Vagina (tissue), 2 donors: ENCODE data around the gene EPB41L2. TPM values are rescaled to one million over a fixed set of nuclear protein-coding genes. Genes with fewer than 3 reads are reported as not detected.

ENCODE experiments used
- DNase-seq, 2 donors: peaks; one replicate each; pipeline ENCODE4 v3.0.0-alpha.2; 2017; ENCODE audit errors: extremely low spot score in 2 of 2
- H3K27ac ChIP-seq: fragments of 200-600 bp; sonication (generic); one replicate; pipeline ENCODE4 v1.5.1; 2019
- H3K27me3 ChIP-seq: fragments of 200-600 bp; sonication (generic); one replicate; pipeline ENCODE4 v1.5.1; 2019
- H3K36me3 ChIP-seq, 2 donors: fragments of 200-600 bp; sonication (generic); one replicate each; pipeline ENCODE4 v1.5.1; 2017 to 2019
- H3K4me1 ChIP-seq: fragments of 200-600 bp; sonication (generic); one replicate; pipeline ENCODE4 v1.5.1; 2019
- H3K4me3 ChIP-seq, 2 donors: fragments of 200-600 bp; sonication (generic); 1 replicate in 1 of 2; 2 replicates in 1 of 2; pipeline ENCODE4 v1.5.1; 2016 to 2019
- H3K9me3 ChIP-seq: fragments of 200-600 bp; sonication (generic); one replicate; pipeline ENCODE4 v1.5.1; 2019
- CTCF ChIP-seq, 3 experiments: fragments of 450-650 bp in 2 of 3; fragments of 200-600 bp in 1 of 3; sonication (generic) in 1 of 3; IDR thresholded peaks; one replicate each; pipeline ENCODE4 v1.5.1; 2017 to 2019; ENCODE audit warnings: antibody characterized with exemption in 3 of 3, mild to moderate bottlenecking in 2 of 3, moderate library complexity in 2 of 3
- POLR2A ChIP-seq, 2 donors: fragments of 450-650 bp; IDR thresholded peaks; one replicate each; pipeline ENCODE4 v1.6.1; 2017; ENCODE audit warnings: antibody characterized with exemption in 2 of 2, mild to moderate bottlenecking in 2 of 2, moderate library complexity in 2 of 2
- POLR2AphosphoS5 ChIP-seq, 2 donors: sonication (generic); formaldehyde crosslinking; IDR thresholded peaks; one replicate each; pipeline ENCODE4 v1.9.0; 2017; ENCODE audit warnings: antibody characterized with exemption in 2 of 2, mild to moderate bottlenecking in 2 of 2, low read depth in 1 of 2; ENCODE audit not compliant: insufficient read depth in 1 of 2
- intact Hi-C: fragments of 100-400 bp; cut with DNase I; formaldehyde crosslinking; loops from one replicate; pipeline ENCODE4 v1.15.1; 2023
- total RNA-seq: library from RNA; depleted of rRNA; stranded (reverse); fragments of >200 nt; gene quantifications from one replicate; pipeline ENCODE4 v1.2.3, GENCODE V29; 2016

EPB41L2 gene
- total RNA-seq, 1 donor from 2014 or later, result 96.7 TPM

GRCh38 chr6:131063764-131064272 is 773 bp upstream of the EPB41L2 start:
- Histone ChIP-seq H3K9me3 (no peaks in the 10 kb centered on the region), H3K4me3 (peak overlapping the region; percentile 77 to 99), H3K36me3 (no peaks in the 10 kb centered on the region), H3K4me1 (peaks cover 14% of the 10 kb centered on the region), H3K27ac (peak overlapping the region; percentile 91), H3K27me3 (no peaks in the 10 kb centered on the region)
- no peak for TF ChIP-seq CTCF (IDR thresholded peaks at IDR 0.05)
- no peak for TF ChIP-seq POLR2AphosphoS5 (IDR thresholded peaks at IDR 0.05; ENCODE audit: insufficient read depth in 1 of 2, low read depth in 1 of 2)
- no peak for TF ChIP-seq POLR2A (IDR thresholded peaks at IDR 0.05)
- intact Hi-C loops, result loop anchor here (5.0 kb wide), 1 partner anchor 177 kb away; no protein-coding TSS in a partner anchor
- DNase-seq, result no peak

GRCh38 chr6:131062241-131063027 is 611 bp downstream of the EPB41L2 start:
- no peaks in the 10 kb centered on the region for H3K27me3 ChIP-seq
- H3K27ac ChIP-seq, result peak overlapping the region; percentile 91
- H3K36me3 ChIP-seq, result no peaks in the 10 kb centered on the region
- peak overlapping the region; percentile 77 to 99 for H3K4me3 ChIP-seq
- peaks cover 14% of the 10 kb centered on the region for H3K4me1 ChIP-seq
- H3K9me3 ChIP-seq, result no peaks in the 10 kb centered on the region
- intact Hi-C loops, result loop anchor here (5.0 kb wide), 1 partner anchor 175 kb away; no protein-coding TSS in a partner anchor
- DNase-seq, result no peak
- TF ChIP-seq CTCF (IDR thresholded peaks at IDR 0.05) (no peak), POLR2A (IDR thresholded peaks at IDR 0.05) (no peak), POLR2AphosphoS5 (IDR thresholded peaks at IDR 0.05; ENCODE audit: insufficient read depth in 1 of 2, low read depth in 1 of 2) (no peak)

- Histone ChIP-seq H3K4me3 (peak overlapping the region; percentile 77 to 99), H3K27ac (peak overlapping the region; percentile 91), H3K36me3 (no peaks in the 10 kb centered on the region), H3K9me3 (no peaks in the 10 kb centered on the region), H3K27me3 (no peaks in the 10 kb centered on the region), H3K4me1 (peaks cover 14% of the 10 kb centered on the region)
- TF ChIP-seq POLR2A (IDR thresholded peaks at IDR 0.05) (no peak), CTCF (IDR thresholded peaks at IDR 0.05) (no peak), POLR2AphosphoS5 (IDR thresholded peaks at IDR 0.05; ENCODE audit: insufficient read depth in 1 of 2, low read depth in 1 of 2) (no peak)
- intact Hi-C loops, result loop anchor here (5.0 kb wide), 1 partner anchor 174 kb away; no protein-coding TSS in a partner anchor
- DNase-seq, result no peak
Measured at GRCh38 chr6:131061751-131062119, 1.3 kb downstream of the EPB41L2 start.

- Histone ChIP-seq H3K9me3 (no peaks in the 10 kb centered on the region), H3K36me3 (no peaks in the 10 kb centered on the region), H3K27me3 (no peaks in the 10 kb centered on the region), H3K4me3 (peak overlapping the region; percentile 77 to 99), H3K27ac (peak overlapping the region; percentile 91), H3K4me1 (peaks cover 14% of the 10 kb centered on the region)
- intact Hi-C loops, result loop anchor here (5.0 kb wide), 1 partner anchor 174 kb away; no protein-coding TSS in a partner anchor
- DNase-seq, result no peak
- no peak for TF ChIP-seq CTCF (IDR thresholded peaks at IDR 0.05)
- no peak for TF ChIP-seq POLR2A (IDR thresholded peaks at IDR 0.05)
- TF ChIP-seq POLR2AphosphoS5 (IDR thresholded peaks at IDR 0.05; ENCODE audit: insufficient read depth in 1 of 2, low read depth in 1 of 2), result no peak
Measured at GRCh38 chr6:131061041-131061750, 1.8 kb downstream of the EPB41L2 start.
